ENCODE data around the gene RPTN.
A peak's percentile ranks its signal among the peaks of the same experiment; 100 is the strongest.

RPTN gene

GRCh38 chr1:152111515-152111968, 47.5 kb downstream of the RPTN start:
- peak; percentile 49 for DNase-seq (ENCODE audit: low spot score)

- DNase-seq (ENCODE audit: low spot score) = peak; percentile 65
These were observed 48.0 kb downstream of the RPTN start for GRCh38 chr1:152110860-152111514.

DNA sequence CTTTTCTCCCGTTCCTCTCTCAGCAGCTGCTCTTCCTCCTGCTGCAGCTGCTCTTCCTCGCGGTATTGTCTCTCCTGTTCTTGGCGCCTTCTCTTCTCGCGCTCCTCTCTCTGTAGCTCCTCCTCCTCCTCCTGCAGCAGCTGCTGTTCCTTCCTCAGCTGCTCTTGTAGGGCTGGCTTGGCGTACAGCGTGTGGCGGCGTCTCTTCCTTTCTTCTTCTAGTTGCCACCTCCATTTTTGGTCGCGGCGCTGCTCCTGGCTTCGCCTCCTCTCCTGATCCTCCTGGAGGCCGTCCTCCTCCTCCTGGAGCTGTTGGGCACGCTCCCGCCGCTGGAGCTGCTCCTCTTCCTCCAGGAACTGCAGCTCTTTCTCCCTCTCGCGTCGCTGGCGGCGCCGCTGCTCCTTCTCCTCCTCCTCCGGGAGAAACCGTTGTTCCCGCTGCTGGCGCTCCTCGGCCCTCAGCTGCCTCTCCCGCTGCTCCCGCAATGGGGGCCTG, 48.6 kb downstream of the RPTN start:
- DNase-seq (ENCODE audit: low spot score) = peak; percentile 66

DNA sequence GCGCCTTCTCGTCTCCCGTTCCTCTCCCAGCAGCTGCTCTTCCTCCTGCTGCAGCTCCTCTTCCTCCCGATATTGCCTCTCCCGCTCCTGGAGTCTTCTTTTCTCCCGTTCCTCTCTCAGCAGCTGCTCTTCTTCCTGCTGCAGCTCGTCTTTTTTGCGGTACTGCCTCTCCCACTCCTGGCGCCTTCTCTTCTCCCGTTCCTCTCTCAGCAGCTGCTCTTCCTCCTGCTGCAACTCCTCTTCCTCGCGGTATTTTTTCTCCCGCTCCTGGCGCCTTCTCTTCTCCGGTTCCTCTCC, 49.1 kb downstream of the RPTN start:
- no peak for DNase-seq (ENCODE audit: low spot score)

DNA sequence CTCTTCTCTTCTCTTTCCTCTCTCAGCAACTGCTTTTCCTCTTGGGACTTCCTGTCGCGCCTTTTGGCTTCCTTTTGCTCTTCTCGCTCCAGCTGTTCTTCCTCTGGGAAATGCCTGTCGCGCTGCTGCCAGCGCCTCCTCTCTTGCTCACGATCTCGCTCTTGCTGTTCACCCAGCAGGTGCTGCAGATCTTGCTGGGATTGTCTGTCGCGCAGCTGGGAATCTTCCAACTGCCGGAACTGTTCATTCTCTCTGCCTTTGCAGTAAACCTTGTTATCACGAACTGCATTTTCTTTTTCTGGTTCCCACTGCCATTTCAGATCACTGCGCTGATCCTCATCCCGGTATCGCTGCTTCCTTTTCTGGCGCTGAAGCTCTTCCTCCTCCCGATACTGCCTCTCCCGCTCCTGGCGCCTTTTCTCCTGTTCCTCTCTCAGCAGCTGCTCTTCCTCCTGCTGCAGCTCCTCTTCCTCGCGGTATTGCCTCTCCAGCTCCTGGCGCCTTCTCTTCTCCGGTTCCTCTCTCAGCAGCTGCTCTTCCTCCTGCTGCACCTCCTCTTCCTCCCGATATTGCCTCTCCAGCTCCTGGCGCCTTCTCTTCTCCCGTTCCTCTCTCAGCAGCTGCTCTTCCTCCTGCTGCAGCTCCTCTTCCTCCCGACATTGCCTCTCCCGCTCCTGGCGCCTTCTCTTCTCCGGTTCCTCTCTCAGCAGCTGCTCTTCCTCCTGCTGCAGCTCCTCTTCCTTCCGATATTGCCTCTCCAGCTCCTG, 49.6 kb downstream of the RPTN start:
- DNase-seq (ENCODE audit: low spot score) = peak; percentile 9

- DNase-seq (ENCODE audit: low spot score) = peak; percentile 2
These were observed 50.2 kb downstream of the RPTN start for GRCh38 chr1:152108882-152109222.

GRCh38 chr1:152107984-152108881, 50.8 kb downstream of the RPTN start:
- peak; percentile 55 for DNase-seq (ENCODE audit: low spot score)

- DNase-seq (ENCODE audit: low spot score) = no peak
These were observed 51.7 kb downstream of the RPTN start for GRCh38 chr1:152107031-152107983.

DNA sequence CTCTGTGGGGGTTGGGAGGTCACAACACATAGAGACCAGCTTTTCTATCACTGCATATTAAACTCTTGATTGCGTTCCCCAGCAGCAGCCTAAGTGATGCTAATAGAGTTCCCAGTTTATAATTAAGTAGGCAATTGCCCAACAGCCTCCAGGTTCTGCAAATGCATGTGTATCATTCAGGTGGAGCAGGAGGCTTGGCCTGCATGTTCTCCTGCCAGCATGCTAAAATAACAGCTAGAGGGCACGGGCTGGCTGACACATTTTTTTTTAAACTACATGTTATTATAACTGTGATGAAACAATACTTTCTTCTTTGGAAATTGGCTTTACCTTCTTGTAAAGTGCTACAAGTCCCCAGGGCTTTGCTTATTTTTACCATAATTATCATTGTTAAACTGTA, 54.2 kb downstream of the RPTN start:
- DNase-seq (ENCODE audit: low spot score) = no peak

Data from kidney tubule cell (primary cell).